ENCODE measurements around the gene RAD51B. TPM values are rescaled to one million over a fixed set of nuclear protein-coding genes. Genes with fewer than 3 reads are reported as not detected.
"Not testable (repeated sequence)": the region's sequence is repeated elsewhere in the genome, so short reads cannot be mapped to it uniquely, and the experiment has no call there.

Gene RAD51B
- polyA plus RNA-seq, 10 donors: 5.3 to 10.7 (median 7.5) TPM

DNA sequence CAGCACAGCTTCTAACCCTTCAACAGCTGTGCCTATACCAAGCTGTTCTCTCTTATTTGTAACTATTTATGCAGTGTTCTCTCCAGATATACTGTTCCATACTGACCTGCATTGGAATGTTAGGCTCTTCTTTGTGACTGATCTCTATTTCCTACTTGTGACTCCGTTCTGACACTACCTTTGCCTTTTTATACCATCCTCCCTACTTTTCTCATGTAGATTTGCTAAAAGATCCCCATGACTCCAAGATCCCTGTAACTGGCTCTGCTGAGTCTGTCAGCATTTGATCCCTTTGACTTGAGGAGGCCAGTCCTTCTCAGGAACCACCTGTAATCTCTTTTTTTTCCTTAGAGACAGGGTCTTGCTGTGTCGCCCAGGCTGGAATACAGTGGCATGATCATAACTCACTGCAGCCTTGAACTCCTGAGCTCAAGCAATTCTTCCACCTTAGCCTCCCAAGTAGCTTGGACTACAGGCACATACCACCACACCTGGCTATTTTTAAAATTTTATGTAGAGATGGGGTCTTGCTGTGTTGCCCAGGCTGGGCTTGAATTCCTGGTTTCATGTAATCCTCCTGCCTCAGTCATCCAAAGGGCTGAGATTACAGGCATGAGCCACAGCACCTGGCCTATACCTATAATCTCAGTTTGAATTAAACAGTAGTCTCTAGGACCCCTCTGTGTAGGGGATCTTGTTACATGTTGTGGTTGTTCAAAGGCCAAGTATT lies 605.0 kb downstream of the RAD51B start:
- no peak for DNase-seq

DNA sequence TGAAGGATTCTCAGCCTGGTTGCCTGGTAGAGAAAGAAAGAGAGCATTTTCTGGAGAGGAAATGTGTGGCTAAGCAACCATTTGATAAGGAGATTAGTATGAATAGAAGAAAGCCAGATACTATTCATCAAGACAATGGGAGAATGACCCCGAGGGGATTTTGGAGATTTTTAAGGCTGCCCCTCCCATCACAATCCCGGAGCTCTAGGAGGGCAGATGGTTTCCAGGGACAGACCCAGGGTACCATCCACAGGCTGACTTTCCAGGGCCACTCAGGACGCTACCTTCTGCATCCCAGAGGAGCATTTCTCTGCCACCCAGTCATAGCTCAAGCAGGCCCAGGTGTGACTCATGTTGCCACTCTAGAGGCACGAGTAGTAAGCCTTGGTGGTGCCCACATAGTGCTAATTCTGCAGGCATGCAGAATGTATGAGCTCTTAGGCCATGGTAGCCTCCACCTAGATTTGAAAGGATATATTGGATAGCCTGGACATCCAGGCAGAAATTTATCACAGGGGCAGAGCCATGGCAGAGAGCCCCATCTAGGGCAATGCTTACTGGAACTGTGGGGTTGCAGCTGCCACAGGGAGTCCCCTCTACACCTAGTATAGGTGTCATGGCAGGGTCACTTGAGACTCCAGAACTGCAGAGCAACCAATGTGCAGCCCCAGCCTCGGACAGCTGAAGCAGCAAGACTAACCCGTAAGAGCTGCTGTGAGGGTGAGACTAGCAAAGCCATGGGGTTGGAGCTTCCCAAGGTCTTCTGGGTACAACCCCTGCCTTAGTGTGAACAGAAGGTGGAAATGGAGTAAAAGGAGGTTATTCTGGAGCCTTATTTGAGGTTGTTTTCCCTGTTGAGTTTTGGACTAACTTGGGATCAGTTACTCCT lies 607.3 kb downstream of the RAD51B start:
- no peak for DNase-seq

DNA sequence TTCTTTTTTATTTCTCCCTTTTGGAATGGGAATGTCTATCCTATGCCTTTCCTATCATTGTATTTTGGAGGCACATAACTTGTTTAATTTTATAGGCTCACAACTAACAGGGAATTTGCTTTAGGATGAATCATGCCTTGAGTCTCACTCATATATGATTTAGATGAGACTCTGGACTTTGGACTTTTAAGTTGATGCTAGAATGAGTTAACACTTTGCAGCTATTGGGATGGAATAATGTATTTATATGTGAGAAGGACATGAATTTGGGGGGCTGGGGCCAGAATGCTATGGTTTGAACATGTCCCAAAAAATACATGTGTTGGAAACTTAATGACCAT lies 607.9 kb downstream of the RAD51B start:
- DNase-seq: no peak

DNA sequence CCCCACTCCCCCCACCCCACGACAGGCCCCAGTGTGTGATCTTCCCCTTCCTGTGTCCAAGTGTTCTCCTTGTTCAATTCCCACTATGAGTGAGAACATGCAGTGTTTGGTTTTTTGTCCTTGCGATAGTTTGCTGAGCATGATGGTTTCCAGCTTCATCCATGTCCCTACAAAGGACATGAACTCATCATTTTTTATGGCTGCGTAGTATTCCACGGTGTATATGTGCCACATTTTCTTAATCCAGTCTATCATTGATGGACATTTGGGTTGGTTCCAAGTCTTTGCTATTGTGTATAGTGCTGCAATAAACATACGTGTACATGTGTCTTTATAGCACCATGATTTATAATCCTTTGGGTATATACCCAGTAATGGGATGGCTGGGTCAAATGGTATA lies 609.3 kb downstream of the RAD51B start:
- DNase-seq: not testable (repeated sequence)

DNA sequence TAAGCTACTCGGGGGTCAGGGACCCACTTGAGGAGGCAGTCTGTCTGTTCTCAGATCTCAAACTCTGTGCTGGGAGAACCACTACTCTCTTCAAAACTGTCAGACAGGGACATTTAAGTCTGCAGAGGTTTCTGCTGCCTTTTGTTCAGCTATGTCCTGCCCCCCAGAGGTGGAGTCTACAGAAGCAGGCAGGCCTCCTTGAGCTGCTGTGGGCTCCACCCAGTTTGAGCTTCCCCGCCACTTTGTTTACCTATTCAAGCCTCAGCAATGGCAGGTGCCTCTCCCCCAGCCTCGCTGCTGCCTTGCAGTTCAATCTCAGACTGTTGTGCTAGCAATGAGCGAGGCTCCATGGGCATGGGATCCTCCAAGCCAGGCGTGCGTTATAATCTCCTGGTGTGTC lies 614.6 kb downstream of the RAD51B start:
- DNase-seq: not testable (repeated sequence)

DNA sequence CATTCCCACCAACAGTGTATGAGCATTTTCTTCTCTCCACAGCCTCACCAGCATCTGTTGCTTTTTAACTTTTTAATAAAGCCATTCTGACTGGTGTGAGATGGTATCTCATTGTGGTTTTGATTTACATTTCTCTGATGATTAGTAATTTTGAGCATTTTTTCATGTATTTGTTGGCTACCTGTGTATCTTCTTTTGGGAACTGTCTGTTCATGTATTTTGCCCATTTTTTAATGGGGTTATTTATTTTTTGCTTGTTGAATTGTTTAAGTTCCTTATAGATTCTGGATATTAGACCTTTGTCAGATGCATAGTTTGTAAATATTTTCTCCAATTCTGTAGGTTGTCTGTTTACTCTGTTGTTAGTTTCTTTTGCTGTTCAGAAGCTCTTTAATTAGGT lies 616.1 kb downstream of the RAD51B start:
- DNase-seq: not testable (repeated sequence)

DNA sequence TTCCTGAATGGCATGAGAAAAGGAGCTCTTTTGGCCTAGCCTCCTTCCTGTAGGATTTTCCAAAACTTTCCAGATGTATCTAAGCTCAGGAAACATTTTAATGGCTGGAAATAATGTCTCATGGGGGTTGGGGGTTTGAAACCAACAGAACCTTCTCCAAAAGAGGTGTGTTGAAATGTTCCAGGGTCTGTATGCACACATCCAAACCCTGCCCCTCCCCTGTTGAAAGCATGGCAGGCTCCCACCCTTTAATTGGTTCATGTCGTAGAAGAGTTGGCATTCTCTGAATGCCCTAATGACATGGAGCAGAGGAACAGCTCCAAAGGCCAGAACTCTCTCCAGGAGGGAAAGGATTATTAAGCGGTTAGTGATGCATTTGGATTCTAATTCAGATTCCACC lies 620.1 kb downstream of the RAD51B start:
- peak in 1 of 3 donors; percentile 64 for DNase-seq

DNA sequence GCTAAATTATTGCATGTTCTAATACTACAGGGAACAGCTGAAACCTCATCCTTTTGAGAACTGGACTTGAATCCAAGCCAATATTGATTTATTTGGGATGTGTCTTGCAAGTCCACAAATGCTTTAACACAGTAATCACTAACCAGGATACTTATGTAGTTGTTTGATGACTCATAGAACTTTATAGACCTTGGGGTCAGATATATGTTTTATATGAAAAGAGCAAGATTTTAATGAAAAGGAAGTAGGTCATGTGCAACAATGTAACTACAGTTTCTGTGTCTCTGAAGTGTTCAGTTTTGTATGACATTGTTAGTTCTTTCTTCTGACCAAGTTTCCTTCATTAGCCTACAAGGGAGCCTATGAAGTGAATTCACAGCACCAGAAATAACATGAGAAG lies 621.2 kb downstream of the RAD51B start:
- DNase-seq: no peak

DNA sequence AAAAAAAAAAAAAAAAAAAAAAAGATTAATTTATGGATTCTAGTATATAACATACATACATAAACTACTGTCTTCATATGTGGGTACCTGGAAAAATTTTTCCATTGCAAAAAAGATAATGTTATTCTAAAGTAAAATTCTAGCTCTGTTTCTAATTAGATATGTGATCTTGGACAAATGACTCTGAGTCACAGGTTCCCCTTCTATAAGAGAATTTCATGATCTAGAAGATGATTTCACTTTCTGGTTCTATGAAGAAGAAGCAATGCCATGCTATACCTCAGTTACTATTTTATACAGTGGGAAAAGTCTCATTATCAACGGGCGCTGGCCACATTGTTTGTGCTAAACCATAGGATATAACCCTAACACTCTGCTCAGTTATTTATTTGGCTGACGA lies 622.0 kb downstream of the RAD51B start:
- no peak for DNase-seq

DNA sequence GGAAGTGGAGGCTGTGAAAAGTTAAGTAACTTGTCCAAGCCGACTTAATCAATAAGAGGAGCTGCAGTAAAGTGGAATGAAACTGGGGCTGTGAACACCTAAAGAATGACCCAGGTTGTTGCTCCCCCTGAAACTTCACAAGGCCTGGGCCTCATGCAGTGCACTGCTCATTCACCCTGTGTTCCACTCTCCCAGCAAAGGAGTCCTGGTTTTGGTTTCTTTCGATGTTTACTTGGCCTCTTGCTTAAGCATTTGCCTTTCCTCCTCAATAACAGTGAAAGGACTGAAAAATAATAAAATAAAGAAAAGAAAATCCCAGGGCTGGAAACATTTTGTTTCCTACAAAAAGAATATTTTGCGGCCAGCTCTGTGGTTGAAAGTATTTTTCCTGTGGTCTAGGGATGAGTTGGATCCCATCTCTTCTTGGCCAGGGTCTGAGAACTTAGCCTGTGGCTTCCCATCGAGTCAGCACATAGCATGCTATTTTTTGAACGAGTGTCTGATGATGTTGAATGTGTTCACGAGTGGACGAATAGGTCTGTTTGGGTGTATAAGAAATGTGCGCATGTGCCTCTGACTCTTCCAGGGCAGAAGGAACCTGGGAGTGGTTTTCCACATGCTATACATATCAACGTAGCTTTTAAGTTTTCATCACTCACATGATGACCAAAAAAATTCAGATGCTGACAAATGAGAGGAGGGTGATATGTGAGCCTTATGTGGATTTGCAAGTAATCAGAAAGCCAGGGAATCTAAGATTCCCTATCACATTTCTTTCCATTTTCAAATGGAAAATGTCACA lies 623.5 kb downstream of the RAD51B start:
- DNase-seq: peak; percentile 56 to 75 (median 73)

DNA sequence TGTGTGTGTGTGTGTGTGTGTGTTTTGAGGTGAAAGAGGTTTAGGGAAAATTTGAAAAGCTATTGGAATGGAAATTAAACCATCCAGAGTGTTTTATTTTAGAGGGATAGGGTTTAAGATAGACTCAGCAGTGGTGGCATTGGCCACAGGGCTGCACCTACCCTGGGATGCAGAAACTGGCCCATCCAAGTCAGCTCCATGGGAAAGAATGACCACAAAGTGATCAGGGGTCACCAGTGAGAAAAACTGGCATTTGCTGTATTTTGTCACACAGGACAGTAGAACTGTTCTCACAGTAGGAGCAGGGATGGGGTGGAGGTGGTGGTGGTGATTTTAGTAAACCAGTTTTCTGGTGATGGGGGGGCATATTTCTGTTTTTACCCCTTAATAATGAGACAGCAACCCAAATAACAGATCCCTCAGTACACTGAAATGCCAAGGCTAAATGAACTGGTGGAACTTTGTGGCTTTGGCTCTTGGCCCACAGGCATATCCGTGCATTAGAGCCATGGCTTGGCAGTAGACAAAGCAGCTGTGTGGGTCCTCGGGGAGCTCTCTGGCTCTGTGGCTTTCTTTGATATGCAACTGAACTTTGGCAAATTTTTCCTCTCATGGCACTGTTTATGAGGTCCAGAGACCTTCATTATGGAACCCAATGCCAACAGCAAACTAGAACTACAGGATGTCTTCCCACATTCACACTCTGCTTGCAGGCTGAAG lies 625.0 kb downstream of the RAD51B start:
- peak; percentile 60 to 78 (median 75) for DNase-seq

DNA sequence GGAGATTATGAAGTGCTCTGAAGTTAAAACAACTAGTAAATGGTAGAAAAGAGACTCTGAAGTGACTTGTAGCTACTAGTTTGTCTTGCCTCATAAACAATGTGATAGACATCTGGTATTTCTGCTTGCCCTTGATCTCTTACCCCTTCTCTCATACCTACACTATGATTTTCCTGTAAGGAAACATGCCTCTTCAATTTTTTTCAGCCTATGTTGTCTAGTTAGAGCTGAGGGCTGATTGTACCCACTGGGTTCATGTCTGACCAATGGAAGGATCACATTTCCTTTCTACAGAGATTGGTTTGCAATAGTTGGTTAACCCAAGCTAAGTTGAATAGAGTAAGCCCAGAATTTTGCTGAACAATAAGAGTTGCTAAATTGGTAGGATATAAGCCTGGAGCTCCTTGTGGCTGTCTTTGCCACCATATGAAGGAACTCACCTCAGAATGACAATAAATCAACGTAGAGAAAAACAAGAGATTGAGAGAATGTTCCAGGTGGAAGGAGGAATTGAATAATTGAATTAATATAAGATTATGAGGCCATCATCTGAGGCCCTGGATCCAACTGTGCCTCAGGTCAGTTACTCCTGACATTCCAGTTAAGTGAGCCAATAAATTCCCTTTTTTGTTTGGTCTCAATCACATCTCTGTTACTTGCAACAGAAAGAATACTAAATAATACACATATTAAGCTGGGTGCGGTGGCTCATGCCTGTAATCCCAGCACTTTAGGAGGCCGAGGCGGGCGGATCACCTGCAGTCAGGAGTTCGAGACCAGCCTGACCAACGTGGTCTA lies 626.9 kb downstream of the RAD51B start:
- no peak for DNase-seq

DNA sequence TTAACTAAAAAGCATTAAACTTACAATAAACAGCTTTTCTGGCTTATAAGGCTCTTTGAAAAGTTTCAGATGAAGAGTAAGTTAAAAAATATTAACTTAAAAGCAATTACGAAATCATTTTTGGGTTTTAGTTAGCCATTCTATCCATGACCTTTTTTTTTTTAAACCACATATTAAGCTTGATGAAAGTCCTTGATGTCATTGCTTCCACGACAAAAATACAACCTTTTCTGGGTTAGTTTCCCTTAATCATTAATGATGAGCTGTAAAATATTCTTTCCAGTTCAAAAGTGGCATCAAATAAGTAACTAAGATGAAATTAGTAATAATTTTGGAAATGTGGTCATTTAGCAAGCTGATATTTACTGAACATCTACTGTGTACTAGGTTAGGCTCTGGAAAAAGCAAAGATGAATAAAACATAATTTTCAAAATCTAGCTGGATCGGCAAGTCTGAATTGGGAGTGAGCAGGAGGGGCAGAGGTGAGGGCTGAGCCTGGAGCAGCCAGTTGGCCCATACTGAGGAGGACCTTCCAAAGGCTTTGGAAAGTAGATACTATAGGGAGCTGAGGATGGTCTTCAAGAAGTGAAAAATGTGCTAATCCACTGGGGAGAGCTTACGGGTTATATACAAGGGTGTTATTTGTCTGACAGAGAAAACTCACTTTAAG lies 628.1 kb downstream of the RAD51B start:
- DNase-seq: no peak

DNA sequence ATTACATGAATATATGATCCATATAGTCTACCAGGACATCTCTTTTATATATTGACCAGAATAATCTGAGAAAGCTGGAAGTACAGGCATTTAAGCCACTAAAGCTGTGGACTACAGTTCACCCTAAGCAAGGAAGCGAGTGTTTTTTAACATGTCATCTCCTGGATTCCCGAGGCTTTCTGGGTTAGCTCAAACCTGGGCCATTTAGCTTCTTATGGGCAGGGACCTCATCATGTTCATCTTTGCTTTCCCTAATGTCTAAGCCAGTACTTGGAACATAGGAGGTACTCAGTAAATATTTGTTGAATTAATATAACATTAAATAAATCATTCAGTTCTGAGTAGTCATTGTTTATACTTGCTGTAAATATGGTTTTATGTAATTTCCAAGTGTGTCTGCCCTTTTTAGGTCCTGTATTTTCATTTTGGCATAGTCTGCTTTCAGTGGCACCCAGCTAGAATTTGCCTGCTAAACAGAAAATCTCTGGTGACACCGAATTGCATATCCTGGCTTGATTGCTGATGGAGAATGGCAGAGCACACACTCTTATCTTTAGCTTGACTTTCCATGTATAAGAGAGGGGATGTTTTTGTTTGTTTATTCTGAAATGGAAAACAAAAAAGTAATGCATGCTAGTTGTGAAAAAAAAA lies 628.8 kb downstream of the RAD51B start:
- no peak for DNase-seq

DNA sequence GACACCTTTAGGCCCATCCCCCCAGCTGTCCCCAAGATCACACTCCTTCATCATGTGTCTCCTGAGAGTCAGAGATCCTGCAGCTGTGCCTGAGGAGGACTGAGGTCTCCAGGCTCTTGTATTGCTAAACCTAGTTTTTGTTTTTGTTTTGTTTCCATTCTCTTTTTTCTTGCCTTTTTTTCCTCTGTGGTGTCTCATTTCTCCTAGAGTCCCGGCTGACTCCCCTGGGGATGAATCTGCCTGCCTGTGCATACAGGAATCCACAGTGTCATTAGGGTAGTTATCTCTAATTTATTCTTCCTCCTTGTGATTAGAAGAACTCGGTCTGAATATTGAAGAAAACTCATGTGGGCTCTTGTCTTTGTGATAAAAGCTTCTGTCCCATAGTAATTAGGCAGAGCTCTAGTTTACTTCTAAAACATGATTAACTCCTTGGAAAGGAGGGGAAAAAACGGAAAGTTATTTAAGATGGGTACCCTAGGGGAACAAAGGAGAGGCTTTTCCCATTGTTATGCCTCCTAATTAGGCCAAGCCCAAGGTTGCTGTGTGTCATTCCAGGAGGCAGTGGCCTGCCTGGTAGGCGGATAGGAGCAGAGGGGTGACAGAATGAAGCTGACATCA lies 630.1 kb downstream of the RAD51B start:
- DNase-seq: peak in 1 of 3 donors; percentile 50

DNA sequence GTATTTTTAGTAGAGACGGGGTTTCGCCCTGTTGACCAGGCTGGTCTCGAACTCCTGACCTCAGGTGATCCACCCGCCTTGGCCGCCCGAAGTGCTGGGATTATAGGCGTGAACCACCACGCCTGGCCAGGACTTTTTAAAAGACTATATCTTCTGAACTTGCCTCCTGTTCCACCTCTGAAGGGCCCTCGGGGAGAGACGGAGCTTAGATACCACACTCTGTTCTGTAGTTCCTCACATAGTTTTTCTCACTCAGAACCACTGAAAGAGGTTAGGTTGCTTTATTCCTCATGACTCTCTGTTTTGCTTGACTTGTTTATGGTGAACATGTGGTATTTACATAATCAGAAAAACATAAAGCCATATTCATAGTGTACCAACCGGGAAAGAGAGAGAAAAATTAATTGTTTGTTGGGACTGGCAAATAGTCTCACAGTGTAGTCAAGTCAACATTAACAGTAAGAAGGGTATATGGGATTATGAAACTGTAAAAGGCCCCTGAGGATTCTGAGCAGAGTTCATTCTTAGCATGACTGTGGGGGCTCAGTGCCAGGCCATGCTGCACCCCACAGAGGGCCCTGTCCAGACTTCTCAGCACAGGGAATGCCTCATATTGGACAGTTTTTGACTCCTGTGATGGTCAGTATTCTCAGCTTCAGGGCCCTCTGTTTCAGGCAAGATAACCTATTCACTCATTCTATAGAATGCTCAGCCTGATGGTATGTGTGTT lies 631.0 kb downstream of the RAD51B start:
- DNase-seq: no peak

DNA sequence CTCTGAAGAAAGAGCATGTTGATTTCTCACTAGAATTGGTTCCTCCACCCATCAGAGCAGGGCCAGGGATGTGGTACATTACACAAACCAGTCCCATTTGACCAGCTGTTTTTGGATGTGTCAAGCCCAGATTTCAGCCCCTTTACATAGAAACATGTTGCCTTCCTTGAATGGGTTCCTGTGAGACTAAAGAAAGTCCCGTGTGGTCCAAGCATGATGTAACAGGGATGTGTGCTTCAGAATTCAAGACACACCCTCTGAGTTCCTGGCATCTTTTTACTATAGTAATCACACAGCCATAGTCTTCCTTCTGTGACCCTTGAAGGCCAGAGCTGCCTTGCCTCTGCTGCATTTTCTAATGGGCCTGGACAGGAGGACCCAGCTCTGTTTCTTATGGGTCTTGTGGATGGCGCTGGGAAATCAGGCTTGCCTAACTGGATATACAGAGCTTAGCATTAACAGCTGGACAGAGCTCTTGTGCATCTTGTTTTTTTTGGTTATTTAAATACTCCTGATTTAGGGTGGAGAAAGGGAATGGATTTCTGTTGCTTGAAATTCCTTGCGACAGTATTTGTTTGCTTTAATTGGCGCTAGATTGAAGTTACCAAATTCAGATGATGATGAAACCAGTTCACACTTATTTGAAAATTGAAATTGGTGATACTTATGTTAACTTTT lies 632.3 kb downstream of the RAD51B start:
- DNase-seq: peak in 2 of 3 donors; percentile 80 to 90

DNA sequence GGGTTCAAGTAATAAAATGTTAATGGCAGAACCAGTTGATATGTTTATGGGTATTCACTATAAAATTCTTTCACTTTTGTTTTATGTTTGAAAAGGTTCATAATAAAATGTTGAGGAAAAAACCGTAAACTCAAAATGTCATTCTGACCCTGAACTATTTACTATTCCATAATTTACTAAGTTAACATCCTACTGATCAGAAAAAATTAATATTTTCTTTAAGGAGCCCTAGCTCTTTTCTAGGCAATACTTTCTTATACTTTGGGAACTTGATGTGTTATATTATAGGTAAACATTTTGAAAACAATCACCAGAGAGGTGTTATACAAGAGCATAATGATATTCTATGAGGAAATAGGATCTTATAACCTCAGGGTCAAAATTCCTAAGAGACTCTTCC lies 638.7 kb downstream of the RAD51B start:
- no peak for DNase-seq

Measured in muscle of back (tissue), 11 donors.